HG03432 (cell line): ENCODE measurements around the gene PAX9.

Experiments used
- ATAC-seq: cut with Tn5 transposase; IDR thresholded peaks from one replicate; pipeline ENCODE4 v1.9.1; 2021; ENCODE audit warnings: mild to moderate bottlenecking, moderate library complexity; ENCODE audit not compliant: unreplicated experiment

PAX9 gene

DNA sequence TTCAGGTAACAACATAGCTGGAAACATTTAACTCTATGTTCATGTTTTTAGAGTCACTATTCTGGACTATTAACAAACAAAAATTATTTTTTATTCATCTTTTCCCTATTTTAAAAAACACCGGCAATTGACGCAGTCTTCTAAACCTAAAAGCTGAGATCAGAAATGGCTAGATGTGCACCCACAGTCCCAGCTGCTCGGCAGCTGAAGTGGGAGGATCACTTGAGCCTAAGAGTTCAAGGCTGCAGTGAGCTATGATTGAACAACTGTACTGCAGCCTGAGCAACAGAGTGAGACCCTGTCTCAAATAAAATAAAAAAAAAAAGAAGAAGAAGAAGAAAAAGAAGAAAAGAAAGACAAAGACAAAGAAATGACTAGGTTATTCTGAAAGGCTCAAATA, 64.5 kb downstream of the PAX9 start:
- ATAC-seq, result no peak
